ENCODE measurements around the gene VIPR1. TPM values are rescaled to one million over a fixed set of nuclear protein-coding genes. Genes with fewer than 3 reads are reported as not detected.
A peak's percentile ranks its signal among the peaks of the same experiment; 100 is the strongest.

VIPR1 gene
- total RNA-seq, 1 experiment from 2014 or later = 0.28 TPM

GRCh38 chr3:42514876-42515275, 12.4 kb downstream of the VIPR1 start:
- TF ChIP-seq, protein P1, sequence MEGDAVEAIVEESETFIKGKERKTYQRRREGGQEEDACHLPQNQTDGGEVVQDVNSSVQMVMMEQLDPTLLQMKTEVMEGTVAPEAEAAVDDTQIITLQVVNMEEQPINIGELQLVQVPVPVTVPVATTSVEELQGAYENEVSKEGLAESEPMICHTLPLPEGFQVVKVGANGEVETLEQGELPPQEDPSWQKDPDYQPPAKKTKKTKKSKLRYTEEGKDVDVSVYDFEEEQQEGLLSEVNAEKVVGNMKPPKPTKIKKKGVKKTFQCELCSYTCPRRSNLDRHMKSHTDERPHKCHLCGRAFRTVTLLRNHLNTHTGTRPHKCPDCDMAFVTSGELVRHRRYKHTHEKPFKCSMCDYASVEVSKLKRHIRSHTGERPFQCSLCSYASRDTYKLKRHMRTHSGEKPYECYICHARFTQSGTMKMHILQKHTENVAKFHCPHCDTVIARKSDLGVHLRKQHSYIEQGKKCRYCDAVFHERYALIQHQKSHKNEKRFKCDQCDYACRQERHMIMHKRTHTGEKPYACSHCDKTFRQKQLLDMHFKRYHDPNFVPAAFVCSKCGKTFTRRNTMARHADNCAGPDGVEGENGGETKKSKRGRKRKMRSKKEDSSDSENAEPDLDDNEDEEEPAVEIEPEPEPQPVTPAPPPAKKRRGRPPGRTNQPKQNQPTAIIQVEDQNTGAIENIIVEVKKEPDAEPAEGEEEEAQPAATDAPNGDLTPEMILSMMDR (IDR thresholded peaks at IDR 0.05; ENCODE audit: unreplicated experiment) = no peak
- Mint-ChIP-seq H3K4me3 (ENCODE audit: unreplicated experiment) (no peak overlapping the region), H3K27me3 (ENCODE audit: insufficient read depth, unreplicated experiment) (peaks cover 2% of the 10 kb centered on the region), H3K4me1 (ENCODE audit: insufficient read depth, unreplicated experiment) (peaks cover 23% of the 10 kb centered on the region), H3K9me3 (ENCODE audit: unreplicated experiment) (no peaks in the 10 kb centered on the region), H3K27ac (ENCODE audit: low read depth, unreplicated experiment) (peak overlapping the region; percentile 54), H3K36me3 (ENCODE audit: insufficient read depth, unreplicated experiment) (no peaks in the 10 kb centered on the region)
- POLR2A ChIA-PET = interaction anchor here (0.8 to 1.0 kb wide), 2 partner anchors 86 to 252 kb away, joined by 3 read pairs; partner anchors contain the start of gene NKTR
- CTCF ChIA-PET = interaction anchor here (0.5 to 1.8 kb wide), 5 partner anchors 25 to 285 kb away, joined by 3 to 5 read pairs (median 4); no protein-coding TSS in a partner anchor
- no peak for DNase-seq (ENCODE audit: unreplicated experiment)
- BruUV-seq (replicated peaks) = no TSS peak
- intact Hi-C loops (cut with micrococcal nuclease) = no loop called here

DNA sequence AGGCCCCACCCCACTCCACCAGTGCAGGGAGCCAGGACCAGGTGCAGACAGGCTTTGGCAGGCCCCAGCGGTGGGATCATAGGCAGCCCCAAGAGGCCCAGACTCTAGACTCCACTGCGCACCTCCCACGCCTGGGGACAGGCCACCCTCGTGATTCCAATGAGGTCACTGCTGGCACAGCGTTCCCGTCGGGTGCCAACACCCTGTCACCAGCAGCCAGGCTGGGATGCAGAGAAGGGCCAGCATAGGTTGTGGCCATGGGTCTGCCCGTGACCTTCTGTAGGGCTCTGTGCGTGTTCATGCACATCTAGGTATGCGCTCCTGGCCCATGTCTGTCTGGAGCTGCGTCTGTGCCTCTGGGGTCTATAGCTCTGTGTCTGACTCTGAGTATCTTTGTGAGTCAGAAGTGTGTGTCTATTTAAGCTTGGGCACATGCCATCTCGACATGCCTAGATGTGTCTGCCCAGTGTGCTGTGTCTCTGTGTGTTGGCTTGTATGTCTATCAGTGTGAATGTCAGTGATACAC, 13.0 kb downstream of the VIPR1 start:
- TF ChIP-seq, protein P1 (IDR thresholded peaks at IDR 0.05; ENCODE audit: unreplicated experiment) = no peak
- POLR2A ChIA-PET = interaction anchor here (1.0 kb wide), 3 partner anchors 12 to 86 kb away, joined by 3 to 4 read pairs (median 3); partner anchors contain the start of gene NKTR
- CTCF ChIA-PET = interaction anchor here (0.5 to 1.8 kb wide), 8 partner anchors 10 to 286 kb away, joined by 3 to 6 read pairs (median 4); no protein-coding TSS in a partner anchor
- H3K4me1 Mint-ChIP-seq (ENCODE audit: insufficient read depth, unreplicated experiment) = peaks cover 23% of the 10 kb centered on the region
- intact Hi-C loops (cut with micrococcal nuclease) = no loop called here
- no peaks in the 10 kb centered on the region for H3K27me3 Mint-ChIP-seq (ENCODE audit: insufficient read depth, unreplicated experiment)
- no peaks in the 10 kb centered on the region for H3K36me3 Mint-ChIP-seq (ENCODE audit: insufficient read depth, unreplicated experiment)
- peak overlapping the region; percentile 54 for H3K27ac Mint-ChIP-seq (ENCODE audit: low read depth, unreplicated experiment)
- BruUV-seq (replicated peaks) = no TSS peak
- no peak overlapping the region for H3K4me3 Mint-ChIP-seq (ENCODE audit: unreplicated experiment)
- peak; percentile 91 for DNase-seq (ENCODE audit: unreplicated experiment)
- no peaks in the 10 kb centered on the region for H3K9me3 Mint-ChIP-seq (ENCODE audit: unreplicated experiment)

GRCh38 chr3:42515976-42516375, 13.5 kb downstream of the VIPR1 start:
- ChIA-PET CTCF (interaction anchor here (0.6 to 1.8 kb wide), 7 partner anchors 9 to 286 kb away, joined by 3 to 6 read pairs (median 4); no protein-coding TSS in a partner anchor), POLR2A (interaction anchor here (1.0 kb wide), 3 partner anchors 12 to 85 kb away, joined by 3 to 4 read pairs (median 3); partner anchors contain the start of gene NKTR)
- Mint-ChIP-seq H3K27me3 (ENCODE audit: insufficient read depth, unreplicated experiment) (no peaks in the 10 kb centered on the region), H3K4me1 (ENCODE audit: insufficient read depth, unreplicated experiment) (peaks cover 23% of the 10 kb centered on the region), H3K27ac (ENCODE audit: low read depth, unreplicated experiment) (peak overlapping the region; percentile 54), H3K9me3 (ENCODE audit: unreplicated experiment) (no peaks in the 10 kb centered on the region), H3K4me3 (ENCODE audit: unreplicated experiment) (no peak overlapping the region), H3K36me3 (ENCODE audit: insufficient read depth, unreplicated experiment) (no peaks in the 10 kb centered on the region)
- TF ChIP-seq, protein P1 (IDR thresholded peaks at IDR 0.05; ENCODE audit: unreplicated experiment) = no peak
- intact Hi-C loops (cut with micrococcal nuclease) = no loop called here
- no TSS peak for BruUV-seq (replicated peaks)
- no peak for DNase-seq (ENCODE audit: unreplicated experiment)

DNA sequence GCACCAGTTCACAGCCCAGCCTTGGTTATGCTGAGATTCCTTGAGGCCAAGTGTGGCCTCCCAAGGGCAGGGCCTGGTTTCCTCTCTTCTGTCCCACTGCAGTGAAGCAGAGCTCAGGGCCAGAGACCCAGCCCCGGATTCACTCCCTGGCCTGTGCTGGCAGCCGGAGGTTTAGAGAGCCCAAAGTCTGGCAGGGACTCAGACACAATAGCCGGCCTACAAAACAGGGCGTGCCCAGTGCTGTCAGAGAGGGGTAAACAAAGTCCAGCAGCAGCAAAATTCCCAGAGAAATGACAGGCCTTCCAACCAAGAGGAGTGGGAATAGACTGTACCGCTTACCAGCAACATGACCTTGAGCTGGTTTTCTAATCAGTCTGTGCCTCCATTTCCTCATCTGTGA, 14.0 kb downstream of the VIPR1 start:
- TF ChIP-seq, protein P1 (IDR thresholded peaks at IDR 0.05; ENCODE audit: unreplicated experiment) = no peak
- no peak for DNase-seq (ENCODE audit: unreplicated experiment)
- Mint-ChIP-seq H3K9me3 (ENCODE audit: unreplicated experiment) (no peaks in the 10 kb centered on the region), H3K4me1 (ENCODE audit: insufficient read depth, unreplicated experiment) (peaks cover 23% of the 10 kb centered on the region), H3K27ac (ENCODE audit: low read depth, unreplicated experiment) (peak overlapping the region; percentile 54), H3K4me3 (ENCODE audit: unreplicated experiment) (no peak overlapping the region), H3K27me3 (ENCODE audit: insufficient read depth, unreplicated experiment) (no peaks in the 10 kb centered on the region), H3K36me3 (ENCODE audit: insufficient read depth, unreplicated experiment) (no peaks in the 10 kb centered on the region)
- no TSS peak for BruUV-seq (replicated peaks)
- POLR2A ChIA-PET = interaction anchor here (1.0 kb wide), 2 partner anchors 11 to 36 kb away, joined by 3 to 4 read pairs; no protein-coding TSS in a partner anchor
- intact Hi-C loops (cut with micrococcal nuclease) = no loop called here
- CTCF ChIA-PET = interaction anchor here (0.5 to 1.3 kb wide), 7 partner anchors 9 to 1946 kb away, joined by 3 to 6 read pairs (median 3); no protein-coding TSS in a partner anchor

Data from MCF 10A (cell line).